Tongue (tissue), 2 donors: ENCODE measurements around the gene SKIL. TPM values are rescaled to one million over a fixed set of nuclear protein-coding genes. Genes with fewer than 3 reads are reported as not detected.
A peak's percentile ranks its signal among the peaks of the same experiment; 100 is the strongest.

Experiments used
- DNase-seq: peaks from one replicate; pipeline ENCODE4 v3.0.0-alpha.2; 2015
- total RNA-seq: library from RNA; depleted of rRNA; stranded (reverse); fragments of >200 nt; gene quantifications from one replicate; pipeline ENCODE4 v1.2.3, GENCODE V29; 2014

Gene SKIL
- total RNA-seq, 1 donor from 2014 or later: 59.5 TPM

DNA sequence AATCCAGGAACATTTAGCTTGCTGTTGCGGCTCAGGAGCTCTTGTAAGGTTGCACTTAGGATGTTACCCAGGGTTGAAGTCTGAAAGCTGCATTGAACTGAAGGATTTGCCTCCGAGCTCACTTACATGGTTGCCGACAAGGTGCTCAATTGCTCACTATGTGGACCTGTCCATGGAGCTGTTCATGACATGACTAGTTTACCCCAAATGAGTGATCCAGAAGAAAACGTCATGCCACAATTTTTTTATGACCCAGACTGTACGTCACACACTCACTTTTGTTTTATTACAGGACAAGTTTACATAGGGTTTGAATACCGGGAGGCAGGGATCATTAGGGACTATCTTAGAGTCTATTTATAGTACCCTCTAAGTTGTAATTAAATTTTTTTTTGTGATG lies 40.2 kb downstream of the SKIL start:
- DNase-seq: no peak

DNA sequence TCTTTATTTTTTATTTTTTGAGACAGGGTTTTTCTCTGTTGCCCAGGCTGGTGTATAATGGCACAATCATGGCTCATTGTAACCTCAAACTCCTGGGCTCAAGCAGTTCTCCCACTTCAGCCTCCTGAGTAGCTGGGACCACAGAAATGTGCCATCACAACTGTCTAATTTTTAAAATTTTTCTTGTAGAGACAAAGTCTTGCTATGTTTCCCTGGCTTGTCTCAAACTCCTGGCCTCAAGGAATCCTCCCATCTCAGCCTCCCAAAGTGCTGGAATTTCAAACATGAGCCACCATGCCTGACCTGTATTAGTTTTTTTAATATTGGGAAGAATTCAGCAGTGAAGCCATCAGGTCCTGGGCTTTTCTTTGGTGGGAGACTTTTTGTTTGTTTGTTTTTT lies 47.6 kb downstream of the SKIL start:
- DNase-seq: no peak

GRCh38 chr3:170410428-170411029 lies 53.0 kb downstream of the SKIL start:
- DNase-seq: peak; percentile 41

DNA sequence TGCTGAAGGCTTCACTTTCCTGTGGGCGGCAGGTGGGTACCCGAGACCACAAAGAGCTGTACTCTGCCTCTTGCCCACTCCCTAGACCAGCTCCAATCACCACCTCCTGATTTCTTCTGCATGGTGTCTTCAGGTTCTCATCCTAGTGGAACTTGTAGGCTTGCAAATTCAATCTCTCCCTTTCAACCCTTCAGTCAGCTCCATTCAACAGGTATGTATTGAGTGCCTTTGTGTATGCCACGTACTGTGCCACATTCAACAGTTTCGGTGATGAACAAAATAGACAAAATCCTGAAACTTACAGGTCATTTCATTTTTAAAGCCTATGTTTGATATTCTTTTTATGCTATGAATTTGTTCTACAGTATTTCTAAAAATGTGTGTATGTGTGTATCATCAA lies 55.8 kb downstream of the SKIL start:
- no peak for DNase-seq

GRCh38 chr3:170414202-170414663 lies 56.7 kb downstream of the SKIL start:
- DNase-seq: peak; percentile 86

GRCh38 chr3:170417090-170417489 lies 59.6 kb downstream of the SKIL start:
- no peak for DNase-seq

GRCh38 chr3:170418422-170419398 lies 61.2 kb downstream of the SKIL start, which contains the start of gene CLDN11:
Gene CLDN11 (plus strand): TSS chr3:170418868. CDS start chr3:170419067, 199 bp downstream.
- peak; percentile 53 for DNase-seq

DNA sequence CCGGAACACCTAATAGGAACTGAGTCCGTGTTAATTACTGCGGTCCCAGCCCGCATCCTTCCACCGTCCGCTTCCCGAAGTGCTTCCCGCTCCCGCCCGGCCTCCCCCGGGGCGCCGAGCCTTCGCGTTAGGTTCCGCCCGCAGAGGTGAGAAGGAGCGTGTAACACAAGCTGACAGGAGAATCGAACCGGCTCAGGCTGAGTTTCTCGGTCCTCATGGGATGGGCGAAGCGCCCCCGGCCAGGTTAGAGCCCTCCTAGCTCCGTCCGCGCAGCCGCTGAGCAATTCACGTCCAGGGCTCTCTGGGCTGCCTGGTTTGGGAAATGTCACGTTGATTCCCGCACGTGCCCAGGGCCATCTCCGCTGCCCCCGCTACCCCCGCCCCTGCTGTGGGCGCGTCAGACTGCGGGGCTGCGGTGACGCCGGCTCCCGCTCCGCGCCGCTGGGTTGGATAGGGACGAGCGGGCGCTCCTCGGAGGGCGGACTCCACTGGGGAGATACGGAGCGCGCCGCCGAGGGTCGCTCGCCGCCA lies 62.1 kb downstream of the SKIL start:
- DNase-seq: peak; percentile 24

GRCh38 chr3:170420307-170420821 lies 62.8 kb downstream of the SKIL start:
- no peak for DNase-seq

DNA sequence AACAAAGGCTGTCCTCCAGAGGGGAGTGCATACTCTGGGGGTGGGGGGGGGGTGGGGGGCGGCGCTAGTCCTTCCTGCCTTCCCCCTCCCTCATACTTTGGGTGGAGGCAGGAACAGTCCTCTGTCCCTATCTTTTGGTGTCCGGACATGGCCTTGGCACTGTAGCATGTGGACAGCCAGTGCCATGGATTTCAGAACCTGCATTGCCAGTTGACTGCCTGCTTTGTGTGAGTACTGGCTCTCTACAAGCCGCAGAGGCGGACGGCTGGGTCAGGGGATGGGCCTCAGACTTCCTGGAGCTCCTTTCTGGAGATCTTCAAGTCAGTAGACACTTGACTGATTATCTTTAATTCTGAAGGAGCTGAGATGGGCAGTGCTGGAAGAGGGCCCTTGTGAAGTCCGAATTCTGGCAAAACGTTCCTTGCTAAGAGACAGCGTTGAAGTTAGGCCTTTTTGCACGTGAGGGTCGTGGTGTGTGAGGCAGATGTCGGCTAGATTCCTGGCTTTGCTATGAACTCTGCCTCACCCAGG lies 63.7 kb downstream of the SKIL start:
- peak; percentile 17 for DNase-seq

DNA sequence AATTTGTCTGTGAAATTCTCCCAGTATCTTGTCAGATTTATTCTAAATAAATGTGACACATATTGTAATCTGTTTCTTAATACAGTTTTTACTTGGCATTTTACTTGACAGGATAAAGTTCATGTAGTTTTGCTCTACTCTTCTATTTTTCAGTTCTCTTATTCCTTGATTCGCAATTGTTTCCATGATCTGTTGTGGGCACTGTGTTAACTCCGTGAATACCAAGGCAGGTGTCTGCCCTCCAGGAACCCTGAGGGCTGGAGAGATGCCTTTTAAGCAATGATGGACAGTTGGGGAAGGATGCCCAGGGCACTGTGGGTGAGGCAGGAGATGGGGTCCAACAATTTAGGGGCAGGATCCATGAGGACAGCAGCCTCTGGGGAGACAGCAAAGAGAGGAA lies 64.2 kb downstream of the SKIL start:
- no peak for DNase-seq

DNA sequence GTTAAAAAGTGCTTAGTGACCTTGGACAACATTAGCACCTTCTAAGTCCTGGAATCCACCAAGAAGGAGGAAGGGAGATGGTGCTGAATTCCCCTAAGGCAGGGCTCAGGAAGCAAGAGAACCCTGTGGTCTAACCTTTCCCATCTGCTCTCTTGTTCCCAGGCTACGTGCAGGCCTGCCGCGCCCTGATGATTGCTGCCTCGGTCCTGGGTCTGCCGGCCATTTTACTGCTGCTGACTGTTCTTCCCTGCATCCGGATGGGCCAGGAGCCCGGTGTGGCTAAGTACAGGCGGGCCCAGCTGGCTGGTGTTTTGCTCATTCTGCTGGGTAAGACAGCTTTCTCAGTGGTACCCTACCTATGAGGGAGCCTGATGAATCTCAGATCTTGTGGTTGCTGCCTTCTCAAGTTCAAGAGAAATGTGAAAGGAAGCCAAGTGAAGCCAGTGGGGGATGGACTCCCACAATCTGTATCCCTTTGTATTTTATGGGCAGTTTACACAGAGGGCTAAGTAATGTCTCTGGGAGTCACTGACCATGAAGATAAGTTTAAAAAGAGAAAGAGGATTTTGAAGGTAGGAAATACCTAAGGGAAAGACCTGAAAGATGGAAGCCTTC lies 65.6 kb downstream of the SKIL start:
- no peak for DNase-seq

- DNase-seq: no peak
Observed at GRCh38 chr3:170424879-170425278, 67.4 kb downstream of the SKIL start.

GRCh38 chr3:170425491-170426239 lies 68.2 kb downstream of the SKIL start:
- no peak for DNase-seq

GRCh38 chr3:170426240-170426797 lies 68.8 kb downstream of the SKIL start:
- DNase-seq: no peak

GRCh38 chr3:170428095-170428494 lies 70.6 kb downstream of the SKIL start:
- DNase-seq: no peak

GRCh38 chr3:170429050-170429449 lies 71.5 kb downstream of the SKIL start:
- no peak for DNase-seq

DNA sequence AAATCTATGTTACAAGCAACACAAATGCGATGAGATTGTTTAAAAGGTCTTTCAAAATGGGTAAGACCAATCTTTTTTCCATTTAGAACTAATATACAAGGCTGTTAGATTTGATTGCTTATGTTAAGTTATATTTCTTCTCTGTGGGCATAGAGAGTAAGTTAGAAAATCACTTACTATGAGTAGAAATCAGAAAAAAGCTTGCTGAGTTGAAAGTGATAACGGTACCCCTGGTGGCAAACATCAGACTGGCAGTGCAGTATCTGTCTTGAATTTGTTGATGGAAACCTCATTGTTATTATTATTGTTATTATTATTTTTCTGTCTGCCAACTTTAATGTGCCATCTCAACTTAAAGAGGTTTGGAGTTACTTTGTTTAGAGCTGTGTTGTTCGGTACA lies 73.5 kb downstream of the SKIL start:
- no peak for DNase-seq

- DNase-seq: no peak
Observed at GRCh38 chr3:170432416-170432815, 74.9 kb downstream of the SKIL start.

DNA sequence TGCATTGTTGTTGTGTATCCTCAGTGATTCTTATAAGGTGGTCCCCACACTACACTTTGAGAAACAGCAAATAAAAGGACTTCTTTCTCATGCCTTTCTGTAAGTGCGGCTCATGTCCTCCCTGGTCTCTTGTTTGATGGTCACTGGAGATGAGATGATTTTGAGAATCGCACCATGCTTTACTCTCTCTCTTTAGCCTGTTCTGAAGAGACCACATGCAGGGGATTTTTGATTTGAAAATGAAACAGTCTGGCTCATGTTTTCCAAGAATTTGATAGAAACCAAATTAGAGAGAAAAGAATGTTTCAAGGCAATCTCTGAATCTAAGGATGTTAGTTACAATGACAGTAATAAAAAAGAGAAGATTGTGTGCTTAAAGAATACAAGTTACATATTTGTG lies 79.2 kb downstream of the SKIL start:
- DNase-seq: no peak

- no peak for DNase-seq
Observed at GRCh38 chr3:170437176-170437575, 79.7 kb downstream of the SKIL start.
